Liver (tissue), 9 donors: ENCODE data around the gene ACSL6. TPM values are rescaled to one million over a fixed set of nuclear protein-coding genes. Genes with fewer than 3 reads are reported as not detected.

Source experiments
- DNase-seq: peaks from one replicate; pipeline ENCODE4 v3.0.0-alpha.2; 2017; ENCODE audit warnings: low spot score
- H3K27ac ChIP-seq, 2 donors: one replicate each; pipeline ENCODE4 v1.7.0; 2013; ENCODE audit warnings: inconsistent platforms in 2 of 2, low read length in 2 of 2, control low read depth in 1 of 2, low read depth in 1 of 2, mild to moderate bottlenecking in 1 of 2
- H3K27me3 ChIP-seq, 4 donors: one replicate each; pipeline versions ENCODE4 v1.6.1 to v1.7.0; 2013; ENCODE audit warnings: low read length in 3 of 4, inconsistent platforms in 1 of 4, mild to moderate bottlenecking in 1 of 4, moderate library complexity in 1 of 4; ENCODE audit not compliant: control insufficient read depth in 4 of 4, insufficient read depth in 4 of 4
- H3K36me3 ChIP-seq, 4 donors: one replicate each; pipeline versions ENCODE4 v1.6.1 to v1.7.0; 2013; ENCODE audit warnings: low read length in 3 of 4, mild to moderate bottlenecking in 3 of 4, low read depth in 1 of 4, moderate library complexity in 1 of 4; ENCODE audit not compliant: control insufficient read depth in 4 of 4, insufficient read depth in 3 of 4
- H3K4me1 ChIP-seq, 4 donors: one replicate each; pipeline versions ENCODE4 v1.6.1 to v1.7.0; 2013; ENCODE audit warnings: low read length in 3 of 4, mild to moderate bottlenecking in 3 of 4, moderate library complexity in 1 of 4; ENCODE audit not compliant: control insufficient read depth in 4 of 4, insufficient read depth in 4 of 4
- H3K4me3 ChIP-seq, 3 donors: one replicate each; pipeline versions ENCODE4 v1.6.1 to v1.7.0; 2013; ENCODE audit warnings: low read length in 3 of 3, control low read depth in 1 of 3, low read depth in 1 of 3, mild to moderate bottlenecking in 1 of 3
- H3K9ac ChIP-seq, 2 donors: one replicate each; pipeline ENCODE4 v1.7.0; 2013; ENCODE audit warnings: low read length in 2 of 2, mild to moderate bottlenecking in 2 of 2, moderate library complexity in 2 of 2, control low read depth in 1 of 2, low read depth in 1 of 2
- H3K9me3 ChIP-seq, 4 donors: one replicate each; pipeline versions ENCODE4 v1.6.1 to v1.7.0; 2013; ENCODE audit warnings: low read length in 3 of 4; ENCODE audit not compliant: control insufficient read depth in 4 of 4
- EGR1 ChIP-seq, 2 donors: IDR thresholded peaks; 2 replicates each; pipeline ENCODE4 v1.6.1; 2016 to 2018; ENCODE audit warnings: antibody characterized with exemption in 2 of 2, low read depth in 2 of 2
- FOXA1 ChIP-seq: IDR thresholded peaks from 2 replicates; pipeline ENCODE4 v1.6.1; 2016; ENCODE audit warnings: antibody characterized with exemption
- GABPA ChIP-seq, 2 donors: IDR thresholded peaks in 1 of 2; conservative IDR thresholded peaks in 1 of 2; 2 replicates each; pipeline ENCODE4 v1.6.1; 2016; ENCODE audit warnings: antibody characterized with exemption in 2 of 2, mild to moderate bottlenecking in 1 of 2, moderate library complexity in 1 of 2
- HNF4A ChIP-seq, 2 donors: conservative IDR thresholded peaks; 2 replicates each; pipeline ENCODE4 v1.6.1; 2016; ENCODE audit warnings: antibody characterized with exemption in 2 of 2, mild to moderate bottlenecking in 2 of 2
- NR2F2 ChIP-seq: IDR thresholded peaks from 2 replicates; pipeline ENCODE4 v1.6.1; 2016; ENCODE audit warnings: antibody characterized with exemption
- RAD21 ChIP-seq, 2 donors: IDR thresholded peaks; 2 replicates each; pipeline ENCODE4 v1.6.1; 2016; ENCODE audit warnings: antibody characterized with exemption in 2 of 2, mild to moderate bottlenecking in 2 of 2
- RXRA ChIP-seq, 2 donors: IDR thresholded peaks; 2 replicates each; pipeline ENCODE4 v1.6.1; 2017 to 2018; ENCODE audit warnings: antibody characterized with exemption in 2 of 2, mild to moderate bottlenecking in 1 of 2
- SP1 ChIP-seq: IDR thresholded peaks from 2 replicates; pipeline ENCODE4 v1.6.1; 2018; ENCODE audit warnings: antibody characterized with exemption, mild to moderate bottlenecking
- YY1 ChIP-seq: IDR thresholded peaks from 2 replicates; pipeline ENCODE4 v1.6.1; 2016; ENCODE audit warnings: antibody characterized with exemption, mild to moderate bottlenecking
- WGBS: extraction: QIAGEN DNeasy Blood & Tissue Kit; methylation state at CpG from one replicate; pipeline ENCODE4 v1.1.7; 2013; 5-methylcytosine and 5-hydroxymethylcytosine counted together
- polyA plus RNA-seq, 2 donors: library from polyadenylated mRNA; stranded (reverse) in 1 of 2; unstranded in 1 of 2; fragments of 200-250 nt in 1 of 2; fragments of >200 nt in 1 of 2; fragmentation: Nextera tagmentation in 1 of 2; extraction: Ambion mirVana in 1 of 2; gene quantifications; one replicate each; pipeline versions ENCODE4 v1.2.1 to v1.2.3, GENCODE V29; 2013 to 2015
- total RNA-seq, 2 donors: library from RNA; depleted of rRNA; stranded (reverse); fragments of >200 nt; gene quantifications; one replicate each; pipeline ENCODE4 v1.2.3, GENCODE V29; 2014
- TF ChIP-seq, protein P1 (sequence below): IDR thresholded peaks from 2 replicates; pipeline ENCODE4 v1.6.1; 2016; ENCODE audit warnings: antibody characterized with exemption
- TF ChIP-seq, protein P2 (sequence below): IDR thresholded peaks from 2 replicates; pipeline ENCODE4 v1.6.1; 2016; ENCODE audit warnings: antibody characterized with exemption
- TF ChIP-seq, protein P3 (sequence below): IDR thresholded peaks from 2 replicates; pipeline ENCODE4 v1.6.1; 2016; ENCODE audit warnings: antibody characterized with exemption, mild to moderate bottlenecking
- TF ChIP-seq, protein P4 (sequence below): fragments of 150-350 bp; IDR thresholded peaks from 2 replicates; pipeline ENCODE4 v1.5.1; 2017; ENCODE audit warnings: improper control_type of control experiment, low read depth, low read length; ENCODE audit not compliant: missing input control
- donor health status: healthy.
- donor health status: healthy.
- donor health status: healthy.
- donor health status: healthy.
- donor health status: healthy.

Gene ACSL6
- total and polyA plus RNA-seq, 4 donors, result 0.89 to 129 (median 4.6) TPM

DNA sequence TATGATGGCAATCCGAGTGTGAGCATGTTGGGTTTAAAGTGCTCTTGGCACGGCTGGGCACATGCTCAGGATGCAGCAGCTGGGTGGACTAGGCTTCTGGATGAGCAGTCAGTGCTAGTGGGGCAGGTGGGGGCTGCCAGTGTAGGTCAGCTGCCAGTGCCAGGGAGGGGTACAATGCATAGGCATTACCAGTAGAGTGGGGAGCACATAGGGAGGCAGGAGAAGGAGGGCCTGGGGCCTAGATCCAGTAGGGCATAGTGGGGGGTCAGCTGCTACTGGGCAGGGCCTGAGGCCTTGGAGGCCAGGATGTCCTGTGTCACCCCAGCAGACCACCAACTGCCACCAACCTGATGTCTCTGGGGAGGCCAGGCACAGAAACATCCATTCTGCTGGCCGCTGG is 24.2 kb downstream of the ACSL6 start:
- 88% methylated on average over 3 of the region's 3 CpGs for WGBS
- no peaks in the 10 kb centered on the region for H3K9me3 ChIP-seq
- no peak overlapping the region for H3K27ac ChIP-seq
- no peaks in the 10 kb centered on the region for H3K4me1 ChIP-seq
- H3K36me3 ChIP-seq, result no peaks in the 10 kb centered on the region
- H3K27me3 ChIP-seq, result no peaks in the 10 kb centered on the region
- no peak overlapping the region for H3K4me3 ChIP-seq
- no peak for DNase-seq
- no peak overlapping the region for H3K9ac ChIP-seq
- TF ChIP-seq, protein P1, sequence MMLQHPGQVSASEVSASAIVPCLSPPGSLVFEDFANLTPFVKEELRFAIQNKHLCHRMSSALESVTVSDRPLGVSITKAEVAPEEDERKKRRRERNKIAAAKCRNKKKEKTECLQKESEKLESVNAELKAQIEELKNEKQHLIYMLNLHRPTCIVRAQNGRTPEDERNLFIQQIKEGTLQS, result no peak
- TF ChIP-seq YY1, result no peak
- TF ChIP-seq RXRA (IDR thresholded peaks at IDR 0.05), result no peak

DNA sequence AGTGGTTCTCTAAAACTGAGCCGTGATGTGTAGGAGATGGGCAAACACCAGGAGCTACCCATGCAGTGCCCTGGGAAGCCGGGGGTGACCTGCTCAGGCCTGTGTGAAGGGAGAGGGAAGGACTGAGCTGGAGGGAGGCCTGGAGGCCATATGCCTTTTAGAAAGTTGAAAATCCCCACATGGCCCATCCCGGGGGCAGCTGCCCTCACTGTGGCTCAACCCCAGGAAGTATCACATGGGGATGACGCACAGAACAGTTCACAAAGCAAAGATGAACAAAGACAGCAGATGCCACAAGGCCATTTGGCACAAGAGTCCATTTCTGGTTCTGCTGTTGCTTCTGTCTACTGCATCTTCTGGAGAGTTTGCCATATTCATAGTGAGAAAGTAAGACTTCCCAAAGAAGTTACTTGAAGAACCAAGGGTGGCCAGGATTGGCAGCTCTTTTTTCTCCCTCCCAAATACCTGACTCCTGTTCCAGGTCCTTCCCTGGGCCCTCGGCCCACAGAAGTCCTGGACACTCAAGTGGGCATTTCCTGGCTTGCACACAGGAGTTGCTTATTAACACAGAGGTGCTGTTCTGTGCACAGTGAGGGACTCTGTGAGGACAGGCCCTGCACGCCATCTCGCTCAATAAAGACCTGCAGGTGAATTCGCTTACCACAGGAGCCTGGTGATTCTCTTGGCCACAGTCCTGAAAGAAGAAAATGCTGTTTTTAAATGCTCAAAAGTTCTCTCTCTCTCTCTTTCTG is 25.1 kb downstream of the ACSL6 start:
- Histone ChIP-seq H3K27me3 (no peaks in the 10 kb centered on the region), H3K27ac (no peak overlapping the region), H3K4me3 (no peak overlapping the region), H3K9ac (no peak overlapping the region), H3K9me3 (no peaks in the 10 kb centered on the region), H3K4me1 (no peaks in the 10 kb centered on the region), H3K36me3 (no peaks in the 10 kb centered on the region)
- DNase-seq, result no peak
- TF ChIP-seq, protein P2, sequence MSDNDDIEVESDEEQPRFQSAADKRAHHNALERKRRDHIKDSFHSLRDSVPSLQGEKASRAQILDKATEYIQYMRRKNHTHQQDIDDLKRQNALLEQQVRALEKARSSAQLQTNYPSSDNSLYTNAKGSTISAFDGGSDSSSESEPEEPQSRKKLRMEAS, result no peak
- TF ChIP-seq, protein P3, sequence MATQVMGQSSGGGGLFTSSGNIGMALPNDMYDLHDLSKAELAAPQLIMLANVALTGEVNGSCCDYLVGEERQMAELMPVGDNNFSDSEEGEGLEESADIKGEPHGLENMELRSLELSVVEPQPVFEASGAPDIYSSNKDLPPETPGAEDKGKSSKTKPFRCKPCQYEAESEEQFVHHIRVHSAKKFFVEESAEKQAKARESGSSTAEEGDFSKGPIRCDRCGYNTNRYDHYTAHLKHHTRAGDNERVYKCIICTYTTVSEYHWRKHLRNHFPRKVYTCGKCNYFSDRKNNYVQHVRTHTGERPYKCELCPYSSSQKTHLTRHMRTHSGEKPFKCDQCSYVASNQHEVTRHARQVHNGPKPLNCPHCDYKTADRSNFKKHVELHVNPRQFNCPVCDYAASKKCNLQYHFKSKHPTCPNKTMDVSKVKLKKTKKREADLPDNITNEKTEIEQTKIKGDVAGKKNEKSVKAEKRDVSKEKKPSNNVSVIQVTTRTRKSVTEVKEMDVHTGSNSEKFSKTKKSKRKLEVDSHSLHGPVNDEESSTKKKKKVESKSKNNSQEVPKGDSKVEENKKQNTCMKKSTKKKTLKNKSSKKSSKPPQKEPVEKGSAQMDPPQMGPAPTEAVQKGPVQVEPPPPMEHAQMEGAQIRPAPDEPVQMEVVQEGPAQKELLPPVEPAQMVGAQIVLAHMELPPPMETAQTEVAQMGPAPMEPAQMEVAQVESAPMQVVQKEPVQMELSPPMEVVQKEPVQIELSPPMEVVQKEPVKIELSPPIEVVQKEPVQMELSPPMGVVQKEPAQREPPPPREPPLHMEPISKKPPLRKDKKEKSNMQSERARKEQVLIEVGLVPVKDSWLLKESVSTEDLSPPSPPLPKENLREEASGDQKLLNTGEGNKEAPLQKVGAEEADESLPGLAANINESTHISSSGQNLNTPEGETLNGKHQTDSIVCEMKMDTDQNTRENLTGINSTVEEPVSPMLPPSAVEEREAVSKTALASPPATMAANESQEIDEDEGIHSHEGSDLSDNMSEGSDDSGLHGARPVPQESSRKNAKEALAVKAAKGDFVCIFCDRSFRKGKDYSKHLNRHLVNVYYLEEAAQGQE, result no peak
- TF ChIP-seq, protein P1, result no peak
- TF ChIP-seq HNF4A (conservative IDR thresholded peaks at IDR 0.05), result no peak
- WGBS, result 95% methylated on average over 8 of the region's 8 CpGs

DNA sequence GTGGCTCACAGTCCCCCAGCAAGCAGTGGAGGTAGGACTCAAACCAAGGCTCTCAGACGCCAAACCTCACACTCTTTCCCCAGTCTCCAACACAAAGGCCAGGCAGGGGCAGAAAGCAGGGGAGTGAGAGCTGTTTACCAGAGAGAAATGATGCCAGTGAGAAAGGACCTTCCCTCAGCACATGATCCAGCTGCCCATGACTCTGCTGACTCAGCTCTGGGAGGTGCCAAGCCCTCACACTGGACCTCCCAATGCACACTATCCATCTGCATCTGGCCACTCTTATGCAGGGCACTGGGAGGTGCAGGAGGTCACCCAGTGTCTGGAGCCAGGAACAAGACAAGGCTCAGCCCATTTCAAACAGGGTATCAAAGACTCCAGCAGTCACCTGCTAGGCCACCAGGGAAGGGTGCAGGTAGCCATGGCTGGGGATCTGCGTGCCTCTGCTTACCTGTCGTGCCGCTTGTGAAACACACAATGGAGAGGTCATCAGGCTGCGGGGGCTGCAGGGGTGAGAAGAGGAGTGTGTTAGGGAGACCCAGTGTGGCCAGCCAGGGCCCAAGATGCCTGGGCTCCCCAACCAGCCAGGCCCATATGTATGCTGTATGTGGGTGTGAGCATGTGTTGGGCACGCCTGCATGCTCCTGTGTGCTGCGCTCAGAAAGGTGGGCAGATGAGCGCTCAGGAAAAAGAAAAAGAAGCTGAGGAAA is 26.3 kb downstream of the ACSL6 start:
- H3K36me3 ChIP-seq, result no peaks in the 10 kb centered on the region
- no peak overlapping the region for H3K9ac ChIP-seq
- H3K27me3 ChIP-seq, result no peaks in the 10 kb centered on the region
- WGBS, result 96% methylated on average over 8 of the region's 8 CpGs
- no peak for DNase-seq
- no peak overlapping the region for H3K27ac ChIP-seq
- no peaks in the 10 kb centered on the region for H3K4me1 ChIP-seq
- H3K9me3 ChIP-seq, result no peaks in the 10 kb centered on the region
- H3K4me3 ChIP-seq, result no peak overlapping the region
- no peak for TF ChIP-seq NR2F2
- TF ChIP-seq GABPA (IDR thresholded peaks at IDR 0.05 in 1 of 2, conservative IDR thresholded peaks at IDR 0.05 in 1 of 2), result no peak
- TF ChIP-seq, protein P2, result no peak
- no peak for TF ChIP-seq RAD21 (IDR thresholded peaks at IDR 0.05)
- TF ChIP-seq FOXA1, result no peak
- TF ChIP-seq, protein P3, result no peak
- no peak for TF ChIP-seq EGR1 (IDR thresholded peaks at IDR 0.05; ENCODE audit: low read depth in 2 of 2)
- TF ChIP-seq, protein P4, sequence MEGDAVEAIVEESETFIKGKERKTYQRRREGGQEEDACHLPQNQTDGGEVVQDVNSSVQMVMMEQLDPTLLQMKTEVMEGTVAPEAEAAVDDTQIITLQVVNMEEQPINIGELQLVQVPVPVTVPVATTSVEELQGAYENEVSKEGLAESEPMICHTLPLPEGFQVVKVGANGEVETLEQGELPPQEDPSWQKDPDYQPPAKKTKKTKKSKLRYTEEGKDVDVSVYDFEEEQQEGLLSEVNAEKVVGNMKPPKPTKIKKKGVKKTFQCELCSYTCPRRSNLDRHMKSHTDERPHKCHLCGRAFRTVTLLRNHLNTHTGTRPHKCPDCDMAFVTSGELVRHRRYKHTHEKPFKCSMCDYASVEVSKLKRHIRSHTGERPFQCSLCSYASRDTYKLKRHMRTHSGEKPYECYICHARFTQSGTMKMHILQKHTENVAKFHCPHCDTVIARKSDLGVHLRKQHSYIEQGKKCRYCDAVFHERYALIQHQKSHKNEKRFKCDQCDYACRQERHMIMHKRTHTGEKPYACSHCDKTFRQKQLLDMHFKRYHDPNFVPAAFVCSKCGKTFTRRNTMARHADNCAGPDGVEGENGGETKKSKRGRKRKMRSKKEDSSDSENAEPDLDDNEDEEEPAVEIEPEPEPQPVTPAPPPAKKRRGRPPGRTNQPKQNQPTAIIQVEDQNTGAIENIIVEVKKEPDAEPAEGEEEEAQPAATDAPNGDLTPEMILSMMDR, result no peak
- no peak for TF ChIP-seq YY1
- TF ChIP-seq SP1, result no peak
